ENCODE measurements around the gene DYNC2I2.

DNA sequence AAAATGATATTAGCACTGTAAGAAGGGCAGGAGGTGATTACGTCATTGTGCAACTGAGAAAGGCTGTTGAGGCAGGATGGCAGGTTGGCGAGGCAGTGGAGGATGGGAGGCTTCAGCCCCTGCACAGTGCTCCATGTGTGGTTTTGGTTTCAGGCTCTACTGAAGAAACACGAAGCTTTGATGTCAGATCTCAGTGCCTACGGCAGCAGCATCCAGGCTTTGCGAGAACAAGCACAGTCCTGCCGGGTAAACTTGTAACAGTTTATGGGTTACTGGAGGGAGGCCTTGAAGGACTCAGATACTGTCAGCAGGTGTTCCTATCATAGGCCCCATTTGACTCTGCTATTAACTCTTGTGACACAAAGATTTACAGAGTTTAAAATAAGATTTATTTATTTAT, 69.2 kb downstream of the DYNC2I2 start:
- TF ChIP-seq RAD21 (IDR thresholded peaks at IDR 0.05; ENCODE audit: low read length) (no peak), POLR2A (IDR thresholded peaks at IDR 0.05; ENCODE audit: low read depth, low read length) (no peak), CEBPB (IDR thresholded peaks at IDR 0.05; ENCODE audit: low read depth, low read length) (no peak), RFX5 (IDR thresholded peaks at IDR 0.05; ENCODE audit: low read depth, low read length) (no peak), RCOR1 (IDR thresholded peaks at IDR 0.05; ENCODE audit: insufficient replicate concordance, low read length) (no peak), MAFK (IDR thresholded peaks at IDR 0.05; ENCODE audit: low read depth, low read length) (no peak), USF2 (IDR thresholded peaks at IDR 0.05; ENCODE audit: low read depth, low read length) (no peak), SMC3 (IDR thresholded peaks at IDR 0.05; ENCODE audit: low read depth, low read length) (no peak), MXI1 (IDR thresholded peaks at IDR 0.05; ENCODE audit: borderline replicate concordance, low read depth, low read length) (no peak), MAZ (IDR thresholded peaks at IDR 0.05; ENCODE audit: borderline replicate concordance, low read depth, low read length) (no peak), NFE2L2 (IDR thresholded peaks at IDR 0.05; ENCODE audit: low read depth, low read length) (no peak), CHD1 (IDR thresholded peaks at IDR 0.05; ENCODE audit: low read depth, low read length) (no peak), BHLHE40 (IDR thresholded peaks at IDR 0.05; ENCODE audit: low read depth, low read length) (no peak)
- TF ChIP-seq, protein P1, sequence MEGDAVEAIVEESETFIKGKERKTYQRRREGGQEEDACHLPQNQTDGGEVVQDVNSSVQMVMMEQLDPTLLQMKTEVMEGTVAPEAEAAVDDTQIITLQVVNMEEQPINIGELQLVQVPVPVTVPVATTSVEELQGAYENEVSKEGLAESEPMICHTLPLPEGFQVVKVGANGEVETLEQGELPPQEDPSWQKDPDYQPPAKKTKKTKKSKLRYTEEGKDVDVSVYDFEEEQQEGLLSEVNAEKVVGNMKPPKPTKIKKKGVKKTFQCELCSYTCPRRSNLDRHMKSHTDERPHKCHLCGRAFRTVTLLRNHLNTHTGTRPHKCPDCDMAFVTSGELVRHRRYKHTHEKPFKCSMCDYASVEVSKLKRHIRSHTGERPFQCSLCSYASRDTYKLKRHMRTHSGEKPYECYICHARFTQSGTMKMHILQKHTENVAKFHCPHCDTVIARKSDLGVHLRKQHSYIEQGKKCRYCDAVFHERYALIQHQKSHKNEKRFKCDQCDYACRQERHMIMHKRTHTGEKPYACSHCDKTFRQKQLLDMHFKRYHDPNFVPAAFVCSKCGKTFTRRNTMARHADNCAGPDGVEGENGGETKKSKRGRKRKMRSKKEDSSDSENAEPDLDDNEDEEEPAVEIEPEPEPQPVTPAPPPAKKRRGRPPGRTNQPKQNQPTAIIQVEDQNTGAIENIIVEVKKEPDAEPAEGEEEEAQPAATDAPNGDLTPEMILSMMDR (conservative IDR thresholded peaks at IDR 0.05; ENCODE audit: low read depth, low read length): no peak
